ENCODE data around the gene PDLIM3.

DNA sequence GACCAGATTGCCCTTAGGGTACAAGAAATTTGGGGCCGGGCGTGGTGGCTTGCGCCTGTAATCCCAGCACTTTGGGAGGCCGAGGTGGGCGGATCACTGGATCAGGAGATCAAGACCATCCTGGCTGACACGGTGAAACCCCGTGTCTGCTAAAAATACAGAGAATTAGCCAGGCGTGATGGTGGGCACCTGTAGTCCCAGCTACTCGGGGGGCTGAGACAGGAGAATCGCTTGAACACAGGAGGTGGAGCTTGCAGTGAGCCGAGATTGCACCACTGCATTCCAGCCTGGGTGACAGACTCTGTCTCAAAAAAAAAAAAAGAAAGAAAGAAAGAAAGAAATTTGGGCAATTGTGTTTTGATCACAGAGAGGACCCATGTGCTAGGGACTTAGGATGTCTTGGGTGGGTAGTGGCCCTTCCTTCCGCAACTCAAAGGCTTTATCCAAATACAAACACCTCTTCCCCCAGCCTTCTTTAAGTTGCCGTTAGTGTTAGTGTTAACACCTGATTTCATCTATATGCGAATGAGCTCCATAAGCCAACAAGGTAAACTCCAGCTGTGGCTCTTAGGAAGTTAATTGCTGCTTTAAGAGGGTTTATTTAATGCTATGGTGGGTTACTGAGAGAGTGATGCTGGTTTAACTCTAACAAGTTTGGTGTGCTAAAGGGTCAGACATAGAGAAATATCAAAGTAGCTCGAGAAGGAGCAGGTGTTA lies 55.1 kb downstream of the PDLIM3 start:
- TF ChIP-seq SP1 (CRISPR knock-in tag; conservative IDR thresholded peaks at IDR 0.05) (no peak), NFYB (CRISPR knock-in tag; conservative IDR thresholded peaks at IDR 0.05; ENCODE audit: low read depth) (no peak)
- TF ChIP-seq, protein P1, sequence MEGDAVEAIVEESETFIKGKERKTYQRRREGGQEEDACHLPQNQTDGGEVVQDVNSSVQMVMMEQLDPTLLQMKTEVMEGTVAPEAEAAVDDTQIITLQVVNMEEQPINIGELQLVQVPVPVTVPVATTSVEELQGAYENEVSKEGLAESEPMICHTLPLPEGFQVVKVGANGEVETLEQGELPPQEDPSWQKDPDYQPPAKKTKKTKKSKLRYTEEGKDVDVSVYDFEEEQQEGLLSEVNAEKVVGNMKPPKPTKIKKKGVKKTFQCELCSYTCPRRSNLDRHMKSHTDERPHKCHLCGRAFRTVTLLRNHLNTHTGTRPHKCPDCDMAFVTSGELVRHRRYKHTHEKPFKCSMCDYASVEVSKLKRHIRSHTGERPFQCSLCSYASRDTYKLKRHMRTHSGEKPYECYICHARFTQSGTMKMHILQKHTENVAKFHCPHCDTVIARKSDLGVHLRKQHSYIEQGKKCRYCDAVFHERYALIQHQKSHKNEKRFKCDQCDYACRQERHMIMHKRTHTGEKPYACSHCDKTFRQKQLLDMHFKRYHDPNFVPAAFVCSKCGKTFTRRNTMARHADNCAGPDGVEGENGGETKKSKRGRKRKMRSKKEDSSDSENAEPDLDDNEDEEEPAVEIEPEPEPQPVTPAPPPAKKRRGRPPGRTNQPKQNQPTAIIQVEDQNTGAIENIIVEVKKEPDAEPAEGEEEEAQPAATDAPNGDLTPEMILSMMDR (IDR thresholded peaks at IDR 0.05), result no peak
- TF ChIP-seq, protein P2, sequence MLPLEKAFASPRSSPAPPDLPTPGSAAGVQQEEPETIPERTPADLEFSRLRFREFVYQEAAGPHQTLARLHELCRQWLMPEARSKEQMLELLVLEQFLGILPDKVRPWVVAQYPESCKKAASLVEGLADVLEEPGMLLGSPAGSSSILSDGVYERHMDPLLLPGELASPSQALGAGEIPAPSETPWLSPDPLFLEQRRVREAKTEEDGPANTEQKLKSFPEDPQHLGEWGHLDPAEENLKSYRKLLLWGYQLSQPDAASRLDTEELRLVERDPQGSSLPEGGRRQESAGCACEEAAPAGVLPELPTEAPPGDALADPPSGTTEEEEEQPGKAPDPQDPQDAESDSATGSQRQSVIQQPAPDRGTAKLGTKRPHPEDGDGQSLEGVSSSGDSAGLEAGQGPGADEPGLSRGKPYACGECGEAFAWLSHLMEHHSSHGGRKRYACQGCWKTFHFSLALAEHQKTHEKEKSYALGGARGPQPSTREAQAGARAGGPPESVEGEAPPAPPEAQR (CRISPR knock-in tag; IDR thresholded peaks at IDR 0.05), result no peak

Measured in WTC11 (cell line).